ENCODE measurements around the gene TPRX1.
"Not testable (repeated sequence)": the region's sequence is repeated elsewhere in the genome, so short reads cannot be mapped to it uniquely, and the experiment has no call there.

The TPRX1 gene

DNA sequence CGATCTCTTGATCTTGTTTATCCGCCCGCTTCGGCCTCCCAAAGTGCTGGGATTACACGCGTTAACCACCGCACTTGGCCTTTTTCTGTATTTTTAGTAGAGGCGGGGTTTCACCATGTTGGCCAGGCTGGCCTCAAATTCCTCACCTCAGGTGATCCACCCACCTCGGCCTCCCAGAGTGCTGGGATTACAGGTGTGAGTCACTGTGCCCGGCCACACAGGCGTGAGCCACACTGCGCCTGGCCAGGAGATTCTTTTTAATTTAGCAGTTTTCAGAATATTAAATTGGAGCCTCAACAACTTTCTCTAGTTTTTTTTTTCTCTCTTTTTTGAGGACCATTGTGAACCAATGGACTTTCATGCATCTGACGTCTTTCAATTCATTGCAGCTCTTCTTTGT, 14.5 kb downstream of the TPRX1 start:
- not testable (repeated sequence) for H3K4me3 Mint-ChIP-seq; H3K27me3 Mint-ChIP-seq (ENCODE audit: low read depth); H3K27ac Mint-ChIP-seq; H3K36me3 Mint-ChIP-seq (ENCODE audit: low read depth); H3K9me3 Mint-ChIP-seq; H3K4me1 Mint-ChIP-seq (ENCODE audit: low read depth)

DNA sequence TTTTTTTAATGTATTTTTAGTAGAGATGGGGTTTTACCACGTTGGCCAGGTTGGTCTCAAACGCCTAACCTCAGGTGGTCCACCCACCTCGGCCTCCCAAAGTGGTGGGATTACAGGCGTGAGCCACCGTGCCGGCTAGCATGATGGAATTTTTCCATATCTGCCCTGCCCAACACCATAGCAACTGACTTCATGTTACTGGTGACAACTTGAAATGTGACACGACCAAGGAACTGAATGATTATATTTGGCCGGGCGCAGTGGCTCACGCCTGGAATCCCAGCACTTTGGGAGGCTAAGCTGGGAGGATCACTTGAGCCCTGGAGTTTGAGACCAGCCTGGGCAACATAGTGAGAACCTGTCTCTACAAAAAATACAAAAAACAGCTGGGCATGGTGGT, 17.0 kb downstream of the TPRX1 start:
- H3K4me1 Mint-ChIP-seq (ENCODE audit: low read depth); H3K27ac Mint-ChIP-seq; H3K27me3 Mint-ChIP-seq (ENCODE audit: low read depth); H3K9me3 Mint-ChIP-seq; H3K4me3 Mint-ChIP-seq: not testable (repeated sequence)
- H3K36me3 Mint-ChIP-seq (ENCODE audit: low read depth) = peaks cover 14% of the 10 kb centered on the region

DNA sequence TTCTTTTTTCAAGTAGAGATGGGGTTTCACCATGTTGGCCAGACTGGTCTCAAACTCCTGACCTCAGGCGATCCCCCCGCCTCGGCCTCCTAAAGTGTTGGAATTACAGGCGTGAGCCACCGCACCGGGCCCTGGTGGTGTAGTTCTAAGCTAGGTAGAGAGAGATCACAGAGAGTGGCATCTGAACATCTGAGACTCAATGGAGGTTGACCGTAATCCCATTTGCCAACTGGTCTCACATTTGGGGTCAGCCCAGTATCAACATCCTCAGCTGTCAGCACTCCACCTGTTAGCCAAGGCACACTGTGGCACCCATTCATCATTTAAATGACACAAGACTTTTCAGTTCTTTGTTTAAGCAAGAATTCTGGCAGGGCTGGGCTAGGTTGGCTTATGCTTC, 17.8 kb downstream of the TPRX1 start:
- H3K27me3 Mint-ChIP-seq (ENCODE audit: low read depth) = no peaks in the 10 kb centered on the region
- H3K27ac Mint-ChIP-seq = no peak overlapping the region
- no peak overlapping the region for H3K4me3 Mint-ChIP-seq
- H3K36me3 Mint-ChIP-seq (ENCODE audit: low read depth) = peaks cover 20% of the 10 kb centered on the region
- H3K4me1 Mint-ChIP-seq (ENCODE audit: low read depth) = peaks cover 4% of the 10 kb centered on the region
- no peaks in the 10 kb centered on the region for H3K9me3 Mint-ChIP-seq

DNA sequence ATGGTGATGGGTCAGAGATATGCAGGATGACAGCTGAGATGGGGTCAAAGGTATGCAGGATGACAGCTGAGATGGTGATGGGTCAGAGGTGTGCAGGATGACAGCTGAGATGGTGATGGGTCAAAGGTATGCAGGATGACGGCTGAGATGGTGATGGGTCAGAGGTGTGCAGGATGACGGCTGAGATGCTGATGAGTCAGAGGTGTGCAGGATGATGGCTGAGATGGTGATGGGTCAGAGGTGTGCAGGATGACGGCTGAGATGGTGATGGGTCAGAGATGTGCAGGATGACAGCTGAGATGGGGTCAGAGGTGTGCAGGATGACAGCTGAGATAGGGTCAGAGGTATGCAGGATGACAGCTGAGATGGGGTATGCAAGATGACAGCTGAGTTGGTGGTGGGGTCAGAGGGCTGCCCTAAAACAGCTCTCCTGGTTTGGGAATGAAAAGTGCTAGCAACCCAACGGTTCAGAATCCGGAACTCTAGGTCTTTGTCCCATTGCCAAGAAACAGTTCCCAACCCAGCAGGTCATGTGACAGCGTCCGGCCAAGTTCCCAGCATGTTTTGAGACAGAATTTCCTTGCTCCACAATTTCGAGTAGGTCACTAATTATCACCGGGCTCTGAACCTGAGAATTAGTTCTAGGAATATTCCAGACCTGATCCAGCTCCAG, 22.6 kb downstream of the TPRX1 start:
- Mint-ChIP-seq H3K27ac (peak overlapping the region; percentile 52), H3K4me1 (ENCODE audit: low read depth) (peaks cover 23% of the 10 kb centered on the region), H3K9me3 (no peaks in the 10 kb centered on the region), H3K4me3 (no peak overlapping the region), H3K27me3 (ENCODE audit: low read depth) (no peaks in the 10 kb centered on the region), H3K36me3 (ENCODE audit: low read depth) (peaks cover 25% of the 10 kb centered on the region)

DNA sequence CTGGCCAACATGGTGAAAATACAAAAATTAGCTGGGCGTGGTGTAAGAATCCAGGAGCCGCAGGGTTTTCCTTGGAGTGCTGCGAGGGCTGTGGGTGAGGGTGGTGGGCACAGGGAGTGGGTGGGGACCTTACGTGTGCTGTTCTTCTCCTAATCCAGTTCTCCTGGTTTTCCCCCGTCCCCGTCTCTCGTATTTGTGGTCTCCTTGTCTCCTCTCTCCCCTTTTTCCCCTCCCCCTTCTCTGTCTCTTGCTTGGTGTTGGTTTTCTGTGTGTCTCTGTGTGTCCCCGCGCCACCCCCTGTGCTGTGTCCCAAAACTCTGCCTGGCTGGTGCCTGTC, 24.2 kb downstream of the TPRX1 start:
- Mint-ChIP-seq H3K27me3 (ENCODE audit: low read depth) (no peaks in the 10 kb centered on the region), H3K36me3 (ENCODE audit: low read depth) (peaks cover 23% of the 10 kb centered on the region), H3K27ac (peak overlapping the region; percentile 74), H3K4me3 (peak overlapping the region; percentile 97), H3K9me3 (no peaks in the 10 kb centered on the region), H3K4me1 (ENCODE audit: low read depth) (peaks cover 23% of the 10 kb centered on the region)

DNA sequence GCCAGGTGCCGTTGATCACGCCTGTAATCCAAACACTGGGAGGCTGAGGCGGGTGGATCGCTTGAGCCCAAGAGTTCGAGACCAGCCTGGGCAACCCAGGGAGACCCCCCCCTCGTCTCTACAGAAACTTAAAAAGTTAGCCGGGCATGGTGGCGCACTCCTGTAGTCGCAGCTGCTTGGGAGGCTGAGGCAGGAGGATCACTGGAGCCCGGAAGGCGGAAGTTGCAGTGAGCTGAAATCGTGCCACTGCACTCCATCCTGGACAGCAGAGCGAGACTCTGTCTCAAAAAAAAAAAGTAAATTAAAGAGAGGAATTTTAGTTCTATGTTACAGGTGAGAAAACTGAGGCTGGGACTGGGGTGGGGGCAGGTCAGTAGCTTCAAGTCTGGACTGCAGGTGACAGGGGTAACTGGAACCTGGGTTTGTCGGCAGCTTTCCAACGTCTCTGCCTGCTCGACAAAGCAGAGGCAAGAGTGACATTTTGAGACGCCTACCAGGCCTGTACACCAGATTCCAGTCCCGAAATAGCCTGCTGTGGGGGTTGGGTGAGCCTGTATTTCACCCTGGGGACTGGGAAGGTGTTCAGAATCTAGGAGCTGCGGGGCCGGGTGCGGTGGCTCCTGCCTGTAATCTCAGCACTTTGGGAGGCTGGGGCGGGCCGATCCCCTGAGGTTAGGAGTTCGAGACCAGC, 24.7 kb downstream of the TPRX1 start:
- H3K27ac Mint-ChIP-seq = peak overlapping the region; percentile 92
- H3K27me3 Mint-ChIP-seq (ENCODE audit: low read depth) = no peaks in the 10 kb centered on the region
- H3K9me3 Mint-ChIP-seq = no peaks in the 10 kb centered on the region
- H3K4me1 Mint-ChIP-seq (ENCODE audit: low read depth) = peaks cover 23% of the 10 kb centered on the region
- peaks cover 23% of the 10 kb centered on the region for H3K36me3 Mint-ChIP-seq (ENCODE audit: low read depth)
- peak overlapping the region; percentile 97 for H3K4me3 Mint-ChIP-seq

DNA sequence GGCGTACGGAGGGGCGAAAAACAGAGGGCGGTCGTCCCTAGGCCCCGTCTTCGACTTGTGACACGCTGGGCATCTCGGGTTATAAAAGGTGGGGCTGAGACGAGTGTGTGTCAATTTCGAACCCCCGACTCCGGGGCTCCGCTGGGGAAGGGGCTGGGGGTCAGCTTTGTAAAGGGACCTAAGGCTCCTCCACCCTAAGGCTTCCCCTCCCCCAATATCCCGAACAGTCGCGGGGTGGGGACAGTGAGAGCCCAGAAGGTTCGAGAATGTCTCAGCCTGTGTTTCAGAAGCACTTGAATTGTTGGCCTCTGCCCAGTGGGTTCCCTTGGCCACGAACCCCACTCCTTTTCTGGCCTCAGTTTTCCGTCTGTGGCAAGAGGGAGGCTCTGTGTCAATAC, 25.4 kb downstream of the TPRX1 start:
- Mint-ChIP-seq H3K9me3 (no peaks in the 10 kb centered on the region), H3K36me3 (ENCODE audit: low read depth) (peaks cover 17% of the 10 kb centered on the region), H3K27me3 (ENCODE audit: low read depth) (no peaks in the 10 kb centered on the region), H3K4me3 (peak overlapping the region; percentile 97), H3K27ac (peak overlapping the region; percentile 92), H3K4me1 (ENCODE audit: low read depth) (peaks cover 23% of the 10 kb centered on the region)

DNA sequence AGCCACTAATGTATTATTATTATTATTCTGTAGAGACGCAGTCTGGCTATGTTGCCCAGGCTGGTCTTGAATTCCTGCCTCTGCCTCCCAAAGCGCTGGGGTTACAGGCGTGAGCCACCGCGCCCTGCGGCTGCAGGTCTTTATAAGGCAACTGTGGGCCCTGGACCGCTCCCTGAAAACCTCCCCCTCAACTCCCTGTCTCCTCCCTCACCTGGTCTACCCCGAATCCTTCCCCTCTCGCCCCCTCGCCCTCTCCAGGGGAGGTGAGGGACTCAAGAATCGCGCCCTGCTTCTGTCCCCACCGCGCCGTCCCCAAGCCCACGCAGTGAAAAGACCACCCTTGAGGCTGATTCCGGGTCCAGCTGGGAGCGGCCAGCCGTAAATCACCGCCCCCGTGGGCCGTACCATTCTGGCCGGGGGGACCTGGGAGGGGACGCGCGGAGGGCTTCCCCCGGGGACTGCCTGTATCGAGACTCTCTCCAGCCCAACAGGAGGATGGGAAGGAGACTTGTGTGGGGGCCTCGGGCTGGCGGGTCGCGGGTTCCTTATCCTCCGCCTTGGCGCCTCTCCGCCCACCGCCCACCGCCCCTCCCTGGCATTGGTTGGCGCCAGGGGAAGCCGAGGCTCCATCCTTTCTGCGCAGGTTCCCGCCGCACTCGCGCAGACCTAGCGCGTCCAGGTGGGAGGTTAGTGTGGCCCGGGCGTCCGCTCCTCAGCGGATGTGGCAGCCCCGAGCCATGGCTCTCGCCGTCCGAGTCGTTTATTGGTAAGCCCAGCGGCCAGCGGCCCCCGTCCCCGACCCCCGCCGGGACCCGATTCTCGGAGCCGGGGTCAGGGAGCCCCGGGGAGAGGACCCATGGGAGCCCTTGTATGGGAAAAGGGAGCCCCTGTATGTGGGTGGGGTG, 26.1 kb downstream of the TPRX1 start, which contains the start of gene SELENOW:
TSS of gene SELENOW (plus strand) at position 655 of the 905 bp plus-strand sequence. CDS start at position 738, 83 bp downstream.
- peak within 1 kb of the TSS; percentile 97 for H3K4me3 Mint-ChIP-seq

DNA sequence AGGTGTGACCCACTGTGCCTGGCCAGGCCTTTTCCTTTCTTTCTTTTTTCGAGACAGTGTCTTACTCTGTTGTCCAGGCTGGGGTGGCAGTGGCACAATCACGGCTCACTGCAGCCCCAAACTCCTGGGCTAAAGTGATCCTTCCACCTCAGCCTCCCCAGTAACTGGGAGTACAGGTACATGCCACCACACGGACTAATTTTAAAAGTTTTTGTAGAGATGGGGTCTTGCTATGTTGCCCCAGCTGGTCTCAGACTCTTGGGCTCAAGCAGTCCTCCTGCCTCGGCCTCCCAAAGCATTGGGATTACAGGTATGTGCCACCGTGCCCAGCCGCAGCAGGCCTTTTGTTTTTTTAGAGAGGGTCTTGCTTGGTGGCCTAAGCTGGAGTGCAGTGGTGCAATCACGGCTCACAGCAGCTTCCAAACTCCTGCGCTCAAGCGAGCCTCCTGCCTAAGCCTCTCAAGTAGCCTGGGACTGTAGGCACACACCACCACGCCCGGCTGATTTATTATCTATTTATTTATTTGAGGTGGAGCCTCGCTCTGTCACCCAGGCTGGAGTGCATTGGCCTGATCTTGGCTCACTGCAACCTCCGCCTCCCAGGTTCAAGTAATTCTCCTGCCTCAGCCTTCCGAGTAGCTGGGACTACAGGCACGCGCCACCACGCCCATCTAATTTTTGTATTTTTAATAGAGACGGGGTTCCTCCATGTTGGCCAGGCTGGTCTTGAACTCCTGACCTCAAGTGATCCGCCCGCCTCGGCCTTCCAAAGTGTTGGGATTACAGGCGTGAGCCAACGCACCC, 26.9 kb downstream of the TPRX1 start:
- H3K9me3 Mint-ChIP-seq; H3K27me3 Mint-ChIP-seq (ENCODE audit: low read depth): not testable (repeated sequence)
- H3K36me3 Mint-ChIP-seq (ENCODE audit: low read depth) = peaks cover 12% of the 10 kb centered on the region
- peaks cover 21% of the 10 kb centered on the region for H3K4me1 Mint-ChIP-seq (ENCODE audit: low read depth)
- peak overlapping the region; percentile 92 for H3K27ac Mint-ChIP-seq
- H3K4me3 Mint-ChIP-seq = peak overlapping the region; percentile 97

More for the DNA sequence above, 26.1 kb downstream of the TPRX1 start, which contains the start of gene SELENOW:
- Mint-ChIP-seq H3K27ac (peak within 1 kb of the TSS; percentile 92), H3K4me1 (ENCODE audit: low read depth) (peaks cover 21% of the 10 kb centered on the region), H3K9me3 (no peaks in the 10 kb centered on the region), H3K27me3 (ENCODE audit: low read depth) (no peaks in the 10 kb centered on the region), H3K36me3 (ENCODE audit: low read depth) (peaks cover 14% of the 10 kb centered on the region)

DNA sequence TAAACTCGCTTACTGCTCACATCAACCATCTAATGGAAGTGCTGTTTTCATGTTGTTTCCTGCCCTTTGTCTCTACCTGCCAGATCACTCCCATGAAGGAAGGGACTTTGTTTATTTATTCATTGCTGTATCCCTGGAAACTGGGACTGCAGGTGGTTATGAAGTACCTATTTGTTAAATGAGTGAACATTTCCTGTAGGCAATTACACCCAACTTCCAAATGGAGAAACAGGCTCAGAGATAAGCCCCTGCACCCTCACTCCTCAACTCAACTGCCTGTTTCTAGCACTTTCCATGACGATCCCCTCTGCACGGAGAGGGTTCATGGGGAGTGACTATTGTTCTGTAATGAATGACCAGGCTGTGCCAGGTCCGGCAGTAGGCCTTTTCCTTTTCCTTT, 27.8 kb downstream of the TPRX1 start:
- peaks cover 5% of the 10 kb centered on the region for H3K36me3 Mint-ChIP-seq (ENCODE audit: low read depth)
- no peaks in the 10 kb centered on the region for H3K27me3 Mint-ChIP-seq (ENCODE audit: low read depth)
- peaks cover 20% of the 10 kb centered on the region for H3K4me1 Mint-ChIP-seq (ENCODE audit: low read depth)
- no peaks in the 10 kb centered on the region for H3K9me3 Mint-ChIP-seq
- no peak overlapping the region for H3K27ac Mint-ChIP-seq
- peak overlapping the region; percentile 9 for H3K4me3 Mint-ChIP-seq

DNA sequence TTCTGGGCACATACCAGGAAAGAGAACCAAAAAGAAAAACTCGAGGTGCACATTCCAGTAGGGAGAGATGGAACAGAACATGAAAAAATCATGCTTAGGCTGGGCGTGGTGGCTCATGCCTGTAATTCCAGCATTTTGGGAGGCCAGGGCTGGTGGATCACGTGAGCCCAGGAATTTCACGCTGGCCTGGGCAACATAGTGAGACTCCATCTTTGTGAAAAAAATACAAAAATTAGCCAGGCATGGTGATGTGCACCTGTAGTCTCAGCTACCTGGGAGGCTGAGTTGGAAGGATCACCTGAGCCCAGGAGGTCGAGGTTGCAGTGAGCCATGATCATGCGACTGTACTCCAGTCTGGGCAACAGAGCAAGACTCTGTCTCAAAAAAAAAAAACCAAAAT, 33.1 kb downstream of the TPRX1 start:
- H3K4me3 Mint-ChIP-seq; H3K4me1 Mint-ChIP-seq (ENCODE audit: low read depth); H3K36me3 Mint-ChIP-seq (ENCODE audit: low read depth); H3K27me3 Mint-ChIP-seq (ENCODE audit: low read depth); H3K27ac Mint-ChIP-seq; H3K9me3 Mint-ChIP-seq: not testable (repeated sequence)

DNA sequence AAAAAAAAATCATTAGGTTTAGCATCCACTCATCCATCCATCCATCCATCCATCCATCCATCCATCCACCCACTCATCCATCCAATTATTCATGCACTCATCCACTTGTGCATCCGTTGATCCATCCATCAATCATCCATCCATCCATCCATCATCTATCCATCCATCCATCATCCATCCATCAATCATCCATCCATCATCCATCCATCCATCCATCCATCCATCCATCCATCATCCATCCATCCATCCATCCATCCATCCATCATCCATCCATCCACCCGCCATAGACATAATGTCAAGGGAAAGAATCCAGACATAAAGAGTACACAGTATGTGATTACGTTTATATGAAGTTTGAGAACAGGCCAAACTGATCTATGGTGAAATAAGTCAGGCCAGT, 34.8 kb downstream of the TPRX1 start:
- Mint-ChIP-seq H3K27me3 (ENCODE audit: low read depth) (no peaks in the 10 kb centered on the region), H3K4me3 (no peak overlapping the region), H3K9me3 (no peaks in the 10 kb centered on the region), H3K27ac (no peak overlapping the region), H3K36me3 (ENCODE audit: low read depth) (no peaks in the 10 kb centered on the region), H3K4me1 (ENCODE audit: low read depth) (no peaks in the 10 kb centered on the region)

DNA sequence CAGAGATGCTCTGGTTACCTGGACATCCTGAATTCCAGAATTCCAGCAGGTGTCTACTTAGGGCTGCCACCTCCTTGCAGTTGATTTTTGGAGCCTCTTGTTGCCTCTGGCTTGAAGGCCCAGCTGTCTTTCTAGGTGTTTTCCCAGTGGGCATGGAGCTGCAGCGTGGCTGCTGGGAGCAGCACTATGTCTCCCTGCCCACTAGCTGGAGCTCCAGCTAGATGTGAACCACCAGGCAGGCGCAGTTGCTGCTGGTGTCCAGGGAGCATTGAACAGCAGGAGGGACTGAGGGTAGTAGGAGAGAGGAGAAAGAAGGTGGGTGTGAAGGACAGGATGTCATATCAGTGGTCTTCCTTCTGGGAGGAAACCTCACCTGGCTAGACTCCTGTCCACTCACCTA, 35.7 kb downstream of the TPRX1 start:
- Mint-ChIP-seq H3K27me3 (ENCODE audit: low read depth) (no peaks in the 10 kb centered on the region), H3K36me3 (ENCODE audit: low read depth) (no peaks in the 10 kb centered on the region), H3K4me3 (no peak overlapping the region), H3K4me1 (ENCODE audit: low read depth) (no peaks in the 10 kb centered on the region), H3K27ac (no peak overlapping the region), H3K9me3 (no peaks in the 10 kb centered on the region)

DNA sequence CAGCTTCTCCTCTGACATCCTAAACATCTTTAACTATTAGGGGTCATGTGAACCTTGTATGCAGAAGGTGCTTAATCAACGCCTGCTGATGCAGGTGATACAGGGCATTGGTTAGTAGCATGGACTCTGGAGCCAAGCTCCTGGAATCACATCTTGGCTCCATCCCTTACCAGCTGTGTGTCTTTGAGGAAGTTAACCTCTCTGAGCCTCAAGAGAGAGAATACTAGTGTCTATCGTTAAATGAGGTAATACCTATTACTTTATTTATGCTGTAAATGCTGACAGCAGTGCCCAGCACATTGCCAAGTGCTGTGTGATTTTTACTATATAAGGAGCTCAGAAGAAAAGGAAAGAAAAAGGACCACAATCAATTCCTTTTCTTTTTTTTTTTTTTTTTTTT, 37.0 kb downstream of the TPRX1 start:
- H3K27me3 Mint-ChIP-seq (ENCODE audit: low read depth) = no peaks in the 10 kb centered on the region
- H3K4me3 Mint-ChIP-seq = no peak overlapping the region
- H3K9me3 Mint-ChIP-seq = no peaks in the 10 kb centered on the region
- no peaks in the 10 kb centered on the region for H3K4me1 Mint-ChIP-seq (ENCODE audit: low read depth)
- H3K27ac Mint-ChIP-seq = no peak overlapping the region
- H3K36me3 Mint-ChIP-seq (ENCODE audit: low read depth) = no peaks in the 10 kb centered on the region
